DMS114 treated with DMSO at 0.1 percent for 48 hours (cell line): ENCODE measurements around the gene DZIP1.
"Not testable (repeated sequence)": the region's sequence is repeated elsewhere in the genome, so short reads cannot be mapped to it uniquely, and the experiment has no call there.

Source experiments
- DNase-seq: peaks from one replicate; lab custom pipeline; 2025; ENCODE audit not compliant: unreplicated experiment; lab: John Stamatoyannopoulos, UW

The DZIP1 gene

GRCh38 chr13:95603887-95604555 lies 40.5 kb downstream of the DZIP1 start:
- DNase-seq: no peak

- DNase-seq: no peak
Measured at GRCh38 chr13:95601906-95602305, 42.6 kb downstream of the DZIP1 start.

GRCh38 chr13:95601216-95601615 lies 43.3 kb downstream of the DZIP1 start:
- DNase-seq: no peak

GRCh38 chr13:95596701-95597100 lies 47.8 kb downstream of the DZIP1 start:
- no peak for DNase-seq

GRCh38 chr13:95593462-95593861 lies 51.0 kb downstream of the DZIP1 start:
- no peak for DNase-seq

- DNase-seq: no peak
Measured at GRCh38 chr13:95588721-95589120, 55.8 kb downstream of the DZIP1 start.

GRCh38 chr13:95588134-95588533 lies 56.4 kb downstream of the DZIP1 start:
- DNase-seq: no peak

GRCh38 chr13:95585867-95586266 lies 58.6 kb downstream of the DZIP1 start:
- no peak for DNase-seq

- DNase-seq: no peak
Measured at GRCh38 chr13:95579303-95579702, 65.2 kb downstream of the DZIP1 start.

- no peak for DNase-seq
Measured at GRCh38 chr13:95573221-95573620, 71.3 kb downstream of the DZIP1 start.

- no peak for DNase-seq
Measured at GRCh38 chr13:95571941-95572340, 72.6 kb downstream of the DZIP1 start.

- DNase-seq: no peak
Measured at GRCh38 chr13:95570016-95570415, 74.5 kb downstream of the DZIP1 start.

- no peak for DNase-seq
Measured at GRCh38 chr13:95568131-95568530, 76.4 kb downstream of the DZIP1 start.

- not testable (repeated sequence) for DNase-seq
Measured at GRCh38 chr13:95565758-95566157, 78.7 kb downstream of the DZIP1 start.

- no peak for DNase-seq
Measured at GRCh38 chr13:95564733-95565291, 79.7 kb downstream of the DZIP1 start.

- no peak for DNase-seq
Measured at GRCh38 chr13:95564091-95564490, 80.4 kb downstream of the DZIP1 start.

GRCh38 chr13:95560387-95560786 lies 84.1 kb downstream of the DZIP1 start:
- no peak for DNase-seq

GRCh38 chr13:95559100-95559499 lies 85.4 kb downstream of the DZIP1 start:
- DNase-seq: no peak

GRCh38 chr13:95557013-95557412 lies 87.5 kb downstream of the DZIP1 start:
- no peak for DNase-seq

- no peak for DNase-seq
Measured at GRCh38 chr13:95553581-95554385, 90.7 kb downstream of the DZIP1 start.

GRCh38 chr13:95552539-95553441 lies 91.7 kb downstream of the DZIP1 start, which contains the start of gene CLDN10:
TSS of gene CLDN10 (plus strand) at chr13:95552720. CDS start at chr13:95552754, 34 bp downstream.
- DNase-seq: no peak
